ENCODE data around the gene IRGQ.

Gene IRGQ

GRCh38 chr19:43606569-43607229 is 10.8 kb upstream of the IRGQ start (continued):
- 0 out of 2 replicates have a peak, but pooled peaks have one; percentile 38 for TF ChIP-seq ZIC2 (tag by site-specific recombination; IDR thresholded peaks at IDR 0.05)
- TF ChIP-seq ZBTB44 (tag by site-specific recombination; IDR thresholded peaks at IDR 0.05), result peak; percentile 54
- TF ChIP-seq ZNF138 (tag by site-specific recombination; IDR thresholded peaks at IDR 0.05; ENCODE audit: borderline replicate concordance), result no peak
- 0 out of 2 replicates have a peak, but pooled peaks have one; percentile 9 for TF ChIP-seq ZNF335 (tag by site-specific recombination; conservative IDR thresholded peaks at IDR 0.05)

- Histone ChIP-seq H3K27ac (ENCODE audit: extremely low read depth, low read depth, low read length) (peak overlapping the region; percentile 58), H3K4me1 (ENCODE audit: control insufficient read depth, insufficient read depth, low read length) (peaks cover 26% of the 10 kb centered on the region), H3K9me3 (ENCODE audit: control insufficient read depth, insufficient read depth, low read depth, low read length) (no peaks in the 10 kb centered on the region), H3K36me3 (ENCODE audit: control insufficient read depth in 2 of 2, insufficient read depth in 1 of 2, low read length in 2 of 2) (peaks cover 46 to 75% of the 10 kb centered on the region in 2 experiments), H3K4me3 (ENCODE audit: low read depth, low read length) (no peak overlapping the region)
- CTCF ChIA-PET, result interaction anchor here (1.0 to 3.1 kb wide), 4 partner anchors 46 to 140 kb away, joined by 3 to 11 read pairs (median 5); no protein-coding TSS in a partner anchor
- POLR2A ChIA-PET, result interaction anchor here (0.9 to 3.4 kb wide), 4 partner anchors 9 to 11 kb away, joined by 3 to 19 read pairs (median 4); partner anchors contain the start of genes IRGQ and ZNF576
- no peak for TF ChIP-seq REPIN1 (tag by site-specific recombination; IDR thresholded peaks at IDR 0.05; ENCODE audit: low read depth)
- TF ChIP-seq ZXDB (tag by site-specific recombination; IDR thresholded peaks at IDR 0.05), result 0 out of 2 replicates have a peak, but pooled peaks have one; percentile 17
- no peak for TF ChIP-seq ZNF76 (tag by site-specific recombination; IDR thresholded peaks at IDR 0.05; ENCODE audit: borderline replicate concordance, low read depth)
- TF ChIP-seq ZNF362 (tag by site-specific recombination; IDR thresholded peaks at IDR 0.05), result peak; percentile 90
- no peak for TF ChIP-seq KLF8 (tag by site-specific recombination; IDR thresholded peaks at IDR 0.05)
- TF ChIP-seq ZNF121 (tag by site-specific recombination; IDR thresholded peaks at IDR 0.05), result peak; percentile 99
- TF ChIP-seq ZNF16 (tag by site-specific recombination; IDR thresholded peaks at IDR 0.05; ENCODE audit: low read depth), result no peak
- 0 out of 2 replicates have a peak, but pooled peaks have one; percentile 25 for TF ChIP-seq ZBTB17 (tag by site-specific recombination; IDR thresholded peaks at IDR 0.05)
- peak; percentile 49; the same call in 1 of the 2 replicates for TF ChIP-seq ZBTB20 (tag by site-specific recombination; IDR thresholded peaks at IDR 0.05)
- no peak for TF ChIP-seq HOXD13 (CRISPR knock-in tag; IDR thresholded peaks at IDR 0.05; ENCODE audit: borderline replicate concordance)
- no peak for TF ChIP-seq ZNF274 (IDR thresholded peaks at IDR 0.05; ENCODE audit: low read length)
- TF ChIP-seq ZNF274 (tag by site-specific recombination; IDR thresholded peaks at IDR 0.05; ENCODE audit: borderline replicate concordance), result no peak
- no peak for TF ChIP-seq ZNF449 (tag by site-specific recombination; IDR thresholded peaks at IDR 0.05)
- peak; percentile 67 for TF ChIP-seq EGR2 (tag by site-specific recombination; IDR thresholded peaks at IDR 0.05; ENCODE audit: low read depth)
- 0 out of 2 replicates have a peak, but pooled peaks have one; percentile 49 for TF ChIP-seq ZNF2 (tag by site-specific recombination; IDR thresholded peaks at IDR 0.05)
- TF ChIP-seq ZNF146 (tag by site-specific recombination; IDR thresholded peaks at IDR 0.05), result no peak
- TF ChIP-seq ZNF391 (tag by site-specific recombination; IDR thresholded peaks at IDR 0.05; ENCODE audit: borderline replicate concordance, low read depth), result 0 out of 2 replicates have a peak, but pooled peaks have one; percentile 57
- TF ChIP-seq CTCF (tag by site-specific recombination; IDR thresholded peaks at IDR 0.05), result 0 out of 2 replicates have a peak, but pooled peaks have one; percentile 7
- TF ChIP-seq ZNF660 (tag by site-specific recombination; IDR thresholded peaks at IDR 0.05), result peak; percentile 76
- no peak for TF ChIP-seq TSHZ1 (tag by site-specific recombination; IDR thresholded peaks at IDR 0.05; ENCODE audit: borderline replicate concordance)
Measured at GRCh38 chr19:43605875-43606568, 10.1 kb upstream of the IRGQ start.
